ENCODE results near the gene TRPM4. TPM values are rescaled to one million over a fixed set of nuclear protein-coding genes. Genes with fewer than 3 reads are reported as not detected.
A peak's percentile ranks its signal among the peaks of the same experiment; 100 is the strongest.

TRPM4 gene
- total RNA-seq, 1 experiment from 2014 or later = not detected

DNA sequence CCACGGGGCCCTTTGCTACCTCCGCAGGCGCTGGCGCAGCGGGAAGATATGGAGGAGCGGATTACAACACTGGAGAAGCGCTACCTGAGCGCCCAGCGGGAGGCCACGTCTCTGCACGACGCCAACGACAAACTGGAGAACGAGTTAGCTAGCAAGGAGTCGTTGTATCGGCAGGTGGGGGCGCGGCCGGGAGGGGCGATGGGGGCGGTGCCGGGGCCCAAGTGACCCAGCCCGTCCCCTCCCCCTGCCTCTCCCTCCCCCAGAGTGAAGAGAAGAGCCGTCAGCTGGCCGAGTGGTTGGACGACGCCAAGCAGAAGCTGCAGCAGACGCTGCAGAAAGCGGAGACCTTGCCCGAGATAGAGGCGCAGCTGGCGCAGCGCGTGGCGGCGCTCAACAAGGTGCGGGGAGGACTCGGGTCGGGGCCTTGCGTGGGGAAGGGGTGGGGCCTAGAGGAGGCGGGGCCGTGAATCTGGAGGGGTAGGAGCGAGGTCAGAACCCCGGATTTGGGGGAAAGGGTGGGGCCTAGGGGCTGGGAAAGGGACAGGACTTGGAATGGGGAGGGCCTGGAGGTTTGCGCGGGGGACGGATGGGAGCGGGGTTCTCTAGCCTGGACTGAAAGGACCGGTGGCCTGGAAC, 24.5 kb upstream of the TRPM4 start:
- Histone ChIP-seq H3K9ac (ENCODE audit: low read length) (no peak overlapping the region), H3K4me1 (ENCODE audit: low read length) (peaks cover 5% of the 10 kb centered on the region; the same call in 1 of the 2 replicates), H2AFZ (ENCODE audit: low read length) (no peak overlapping the region), H3K36me3 (ENCODE audit: insufficient read depth, low read length) (no peaks in the 10 kb centered on the region), H3K79me2 (ENCODE audit: low read length) (no peaks in the 10 kb centered on the region), H3K4me2 (ENCODE audit: low read depth, low read length, poor library complexity, severe bottlenecking) (no peak overlapping the region), H3K9me2 (replicated peaks; ENCODE audit: insufficient read depth, low read length) (no peaks in the 10 kb centered on the region), H3K9me3 (ENCODE audit: low read length) (no peaks in the 10 kb centered on the region), H4K20me1 (ENCODE audit: insufficient read depth, low read depth, low read length) (no peaks in the 10 kb centered on the region), H3K4me3 (ENCODE audit: low read length) (no peak overlapping the region), H3K27me3 (ENCODE audit: low read length) (no peaks in the 10 kb centered on the region), H3K27ac (ENCODE audit: low read length) (no peak overlapping the region)
- no peak for DNase-seq

DNA sequence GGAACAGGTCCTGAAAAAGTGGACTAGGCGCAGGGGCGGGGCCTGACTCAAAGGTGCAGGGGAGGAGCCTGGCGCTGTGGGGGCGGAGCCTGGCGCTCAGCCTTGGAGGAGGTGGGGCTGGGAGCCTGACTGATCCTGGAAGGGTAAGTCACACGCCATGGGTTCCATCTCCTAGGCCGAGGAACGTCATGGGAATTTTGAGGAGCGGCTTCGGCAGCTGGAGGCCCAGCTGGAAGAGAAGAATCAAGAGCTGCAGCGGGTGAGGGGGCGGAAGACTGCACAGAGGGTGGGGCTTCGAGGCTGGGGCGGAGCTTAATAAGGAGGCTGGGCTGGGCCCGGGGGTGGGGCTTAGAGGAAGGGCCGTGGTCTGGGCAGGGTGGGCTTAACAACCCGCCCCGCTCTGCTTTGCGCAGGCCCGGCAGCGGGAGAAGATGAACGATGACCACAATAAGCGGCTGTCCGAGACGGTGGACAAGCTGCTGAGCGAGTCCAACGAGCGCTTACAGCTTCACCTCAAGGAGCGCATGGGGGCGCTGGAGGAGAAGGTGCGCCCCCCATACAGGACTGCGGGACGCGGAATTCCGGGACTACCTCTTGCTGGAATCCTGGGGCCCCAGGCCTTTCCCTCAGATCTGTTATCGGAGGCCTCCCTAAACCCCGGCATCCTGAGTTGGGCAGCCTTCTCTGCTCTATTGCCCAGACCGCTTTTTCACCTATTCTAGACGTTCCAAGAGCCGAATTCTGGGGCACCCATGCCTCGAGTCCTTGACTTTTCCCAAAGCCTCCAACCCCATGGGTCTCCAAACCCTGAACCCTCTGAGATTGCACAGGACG, 23.8 kb upstream of the TRPM4 start:
- Histone ChIP-seq H3K36me3 (ENCODE audit: insufficient read depth, low read length) (no peaks in the 10 kb centered on the region), H4K20me1 (ENCODE audit: insufficient read depth, low read depth, low read length) (no peaks in the 10 kb centered on the region), H3K4me3 (ENCODE audit: low read length) (no peak overlapping the region), H3K4me1 (ENCODE audit: low read length) (peaks cover under 1% of the 10 kb centered on the region; the same call in 1 of the 2 replicates), H3K4me2 (ENCODE audit: low read depth, low read length, poor library complexity, severe bottlenecking) (no peak overlapping the region), H3K27me3 (ENCODE audit: low read length) (no peaks in the 10 kb centered on the region), H2AFZ (ENCODE audit: low read length) (no peak overlapping the region), H3K9me3 (ENCODE audit: low read length) (no peaks in the 10 kb centered on the region), H3K9me2 (replicated peaks; ENCODE audit: insufficient read depth, low read length) (no peaks in the 10 kb centered on the region), H3K27ac (ENCODE audit: low read length) (no peak overlapping the region), H3K79me2 (ENCODE audit: low read length) (no peaks in the 10 kb centered on the region), H3K9ac (ENCODE audit: low read length) (no peak overlapping the region)
- DNase-seq = no peak

DNA sequence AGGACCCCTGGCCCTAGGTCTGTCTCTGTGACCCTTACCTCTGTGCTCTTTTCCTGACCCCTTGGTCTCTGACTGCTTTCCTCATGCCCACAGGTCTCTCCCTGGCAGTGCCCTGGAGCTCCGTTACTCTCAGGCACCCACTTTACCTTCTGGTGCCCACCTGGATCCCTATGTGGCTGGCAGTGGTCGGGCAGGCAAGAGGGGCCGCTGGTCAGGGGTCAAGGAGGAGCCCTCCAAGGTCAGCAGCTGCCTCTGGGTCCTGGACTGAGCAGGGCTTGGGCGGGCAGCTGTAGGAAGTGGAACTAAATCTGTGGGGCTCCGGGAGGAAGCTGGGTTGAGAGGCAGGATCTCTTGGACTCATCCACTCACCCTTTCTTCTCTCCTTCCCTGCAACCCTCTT, 21.9 kb upstream of the TRPM4 start:
- Histone ChIP-seq H3K9me2 (replicated peaks; ENCODE audit: insufficient read depth, low read length) (no peaks in the 10 kb centered on the region), H3K9me3 (ENCODE audit: low read length) (no peaks in the 10 kb centered on the region), H3K36me3 (ENCODE audit: insufficient read depth, low read length) (no peaks in the 10 kb centered on the region), H3K79me2 (ENCODE audit: low read length) (no peaks in the 10 kb centered on the region), H2AFZ (ENCODE audit: low read length) (no peak overlapping the region), H3K27ac (ENCODE audit: low read length) (no peak overlapping the region), H3K27me3 (ENCODE audit: low read length) (no peaks in the 10 kb centered on the region), H3K9ac (ENCODE audit: low read length) (no peak overlapping the region), H4K20me1 (ENCODE audit: insufficient read depth, low read depth, low read length) (no peaks in the 10 kb centered on the region), H3K4me1 (ENCODE audit: low read length) (no peaks in the 10 kb centered on the region), H3K4me2 (ENCODE audit: low read depth, low read length, poor library complexity, severe bottlenecking) (no peak overlapping the region), H3K4me3 (ENCODE audit: low read length) (no peak overlapping the region)
- no peak for DNase-seq

DNA sequence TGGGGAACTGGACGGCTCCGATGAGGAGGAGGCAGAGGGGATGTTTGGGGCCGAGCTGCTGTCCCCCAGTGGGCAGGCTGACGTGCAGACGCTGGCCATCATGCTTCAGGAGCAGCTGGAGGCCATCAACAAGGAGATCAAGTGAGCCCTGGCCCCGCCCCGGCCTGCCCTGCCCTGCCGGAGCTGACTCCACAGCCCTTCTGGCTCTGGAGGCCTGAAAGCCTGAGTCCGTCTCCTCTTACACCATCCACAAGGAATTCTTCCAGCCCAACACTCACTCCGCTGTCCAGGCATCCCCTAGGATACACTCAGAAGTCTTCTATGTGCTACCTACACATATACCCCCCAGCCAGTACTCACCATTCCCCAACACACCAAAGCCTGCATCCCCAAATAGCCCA, 20.8 kb upstream of the TRPM4 start:
- Histone ChIP-seq H3K27ac (ENCODE audit: low read length) (no peak overlapping the region), H3K4me3 (ENCODE audit: low read length) (no peak overlapping the region), H3K4me2 (ENCODE audit: low read depth, low read length, poor library complexity, severe bottlenecking) (no peak overlapping the region), H3K79me2 (ENCODE audit: low read length) (no peaks in the 10 kb centered on the region), H2AFZ (ENCODE audit: low read length) (no peak overlapping the region), H3K36me3 (ENCODE audit: insufficient read depth, low read length) (no peaks in the 10 kb centered on the region), H3K27me3 (ENCODE audit: low read length) (no peaks in the 10 kb centered on the region), H3K9ac (ENCODE audit: low read length) (no peak overlapping the region), H3K9me3 (ENCODE audit: low read length) (no peaks in the 10 kb centered on the region), H3K4me1 (ENCODE audit: low read length) (no peaks in the 10 kb centered on the region), H3K9me2 (replicated peaks; ENCODE audit: insufficient read depth, low read length) (no peaks in the 10 kb centered on the region), H4K20me1 (ENCODE audit: insufficient read depth, low read depth, low read length) (no peaks in the 10 kb centered on the region)
- DNase-seq = no peak

DNA sequence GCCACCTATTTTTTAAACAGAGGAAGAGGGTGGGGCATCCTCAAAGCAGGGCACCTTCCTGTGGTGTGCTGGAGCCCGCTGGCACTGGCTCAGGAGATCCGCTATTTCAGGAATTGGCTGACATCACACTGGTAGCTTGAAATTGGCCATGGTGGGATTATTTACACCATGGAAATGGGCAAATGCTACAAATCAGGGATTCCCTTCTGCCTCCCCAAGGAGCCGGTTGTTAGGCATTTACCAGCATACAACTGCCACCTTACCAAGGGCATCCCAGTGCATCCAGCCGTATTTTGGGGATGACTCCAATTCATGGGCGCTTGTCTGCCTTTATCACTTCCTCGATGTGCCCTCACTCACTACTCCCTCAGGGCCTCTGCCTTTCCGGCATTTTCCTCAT, 16.6 kb upstream of the TRPM4 start:
- Histone ChIP-seq H4K20me1 (ENCODE audit: insufficient read depth, low read depth, low read length) (no peaks in the 10 kb centered on the region), H3K27ac (ENCODE audit: low read length) (no peak overlapping the region), H3K4me2 (ENCODE audit: low read depth, low read length, poor library complexity, severe bottlenecking) (no peak overlapping the region), H3K36me3 (ENCODE audit: insufficient read depth, low read length) (no peaks in the 10 kb centered on the region), H3K79me2 (ENCODE audit: low read length) (no peaks in the 10 kb centered on the region), H3K9me3 (ENCODE audit: low read length) (no peaks in the 10 kb centered on the region), H3K27me3 (ENCODE audit: low read length) (no peaks in the 10 kb centered on the region), H2AFZ (ENCODE audit: low read length) (no peak overlapping the region), H3K4me1 (ENCODE audit: low read length) (peaks cover 14% of the 10 kb centered on the region), H3K9ac (ENCODE audit: low read length) (no peak overlapping the region), H3K4me3 (ENCODE audit: low read length) (no peak overlapping the region), H3K9me2 (replicated peaks; ENCODE audit: insufficient read depth, low read length) (no peaks in the 10 kb centered on the region)
- DNase-seq = no peak

DNA sequence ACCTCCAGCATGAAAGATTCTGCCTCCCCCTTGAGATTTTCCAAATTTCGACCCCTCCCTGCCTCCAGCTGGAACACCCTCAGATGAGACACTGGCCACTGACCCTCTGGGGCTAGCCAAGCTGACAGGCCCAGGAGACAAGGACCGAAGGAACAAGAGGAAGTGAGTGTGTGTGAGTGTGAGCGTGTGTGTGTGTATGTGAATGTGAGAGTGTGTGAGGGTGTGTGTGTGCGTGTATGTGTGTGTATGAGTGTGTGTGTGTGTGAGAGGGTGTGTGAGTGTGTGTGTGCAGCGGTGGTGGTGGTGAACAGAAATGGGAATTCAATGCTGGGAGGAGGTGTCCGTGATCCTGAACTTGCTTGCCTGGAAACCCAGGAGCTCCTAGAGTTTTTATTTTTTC, 16.2 kb upstream of the TRPM4 start:
- no peaks in the 10 kb centered on the region for H3K27me3 ChIP-seq (ENCODE audit: low read length)
- H3K79me2 ChIP-seq (ENCODE audit: low read length) = no peaks in the 10 kb centered on the region
- no peak overlapping the region for H3K4me2 ChIP-seq (ENCODE audit: low read depth, low read length, poor library complexity, severe bottlenecking)
- H4K20me1 ChIP-seq (ENCODE audit: insufficient read depth, low read depth, low read length) = no peaks in the 10 kb centered on the region
- no peaks in the 10 kb centered on the region for H3K36me3 ChIP-seq (ENCODE audit: insufficient read depth, low read length)
- no peaks in the 10 kb centered on the region for H3K9me3 ChIP-seq (ENCODE audit: low read length)
- no peaks in the 10 kb centered on the region for H3K9me2 ChIP-seq (replicated peaks; ENCODE audit: insufficient read depth, low read length)
- DNase-seq = no peak
- no peak overlapping the region for H3K27ac ChIP-seq (ENCODE audit: low read length)
- peaks cover 18% of the 10 kb centered on the region for H3K4me1 ChIP-seq (ENCODE audit: low read length)
- H3K9ac ChIP-seq (ENCODE audit: low read length) = no peak overlapping the region
- no peak overlapping the region for H2AFZ ChIP-seq (ENCODE audit: low read length)
- H3K4me3 ChIP-seq (ENCODE audit: low read length) = no peak overlapping the region

DNA sequence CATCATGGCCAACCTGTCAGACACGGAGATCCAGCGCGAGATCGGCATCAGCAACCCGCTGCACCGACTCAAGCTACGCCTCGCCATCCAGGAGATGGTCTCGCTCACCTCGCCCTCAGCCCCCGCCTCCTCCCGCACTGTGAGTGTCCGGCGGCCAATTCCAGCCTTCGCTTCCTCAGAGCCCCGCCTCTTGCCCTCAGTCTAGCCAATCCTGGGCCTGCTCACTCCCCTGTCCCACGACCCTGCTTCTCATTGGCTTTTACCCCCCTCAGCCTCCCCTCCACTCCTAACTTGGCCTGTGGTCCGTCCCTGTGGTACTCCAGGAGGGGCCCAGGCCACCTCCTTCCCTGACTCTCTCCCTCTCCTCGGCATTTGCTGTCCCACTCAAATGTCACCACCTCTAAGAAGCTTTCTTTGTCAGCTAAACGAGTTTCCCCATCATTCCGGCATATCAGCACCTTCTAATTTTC, 14.7 kb upstream of the TRPM4 start:
- Histone ChIP-seq H3K4me3 (ENCODE audit: low read length) (peak overlapping the region; percentile 55; the same call in 1 of the 2 replicates), H3K4me2 (ENCODE audit: low read depth, low read length, poor library complexity, severe bottlenecking) (peak overlapping the region; percentile 66), H3K4me1 (ENCODE audit: low read length) (peaks cover 19% of the 10 kb centered on the region), H2AFZ (ENCODE audit: low read length) (peak overlapping the region; percentile 72), H3K27me3 (ENCODE audit: low read length) (no peaks in the 10 kb centered on the region), H3K9me3 (ENCODE audit: low read length) (no peaks in the 10 kb centered on the region), H3K36me3 (ENCODE audit: insufficient read depth, low read length) (no peaks in the 10 kb centered on the region), H3K9me2 (replicated peaks; ENCODE audit: insufficient read depth, low read length) (no peaks in the 10 kb centered on the region), H3K79me2 (ENCODE audit: low read length) (no peaks in the 10 kb centered on the region), H4K20me1 (ENCODE audit: insufficient read depth, low read depth, low read length) (no peaks in the 10 kb centered on the region), H3K27ac (ENCODE audit: low read length) (no peak overlapping the region), H3K9ac (ENCODE audit: low read length) (peak overlapping the region; percentile 61)
- DNase-seq = peak; percentile 96

DNA sequence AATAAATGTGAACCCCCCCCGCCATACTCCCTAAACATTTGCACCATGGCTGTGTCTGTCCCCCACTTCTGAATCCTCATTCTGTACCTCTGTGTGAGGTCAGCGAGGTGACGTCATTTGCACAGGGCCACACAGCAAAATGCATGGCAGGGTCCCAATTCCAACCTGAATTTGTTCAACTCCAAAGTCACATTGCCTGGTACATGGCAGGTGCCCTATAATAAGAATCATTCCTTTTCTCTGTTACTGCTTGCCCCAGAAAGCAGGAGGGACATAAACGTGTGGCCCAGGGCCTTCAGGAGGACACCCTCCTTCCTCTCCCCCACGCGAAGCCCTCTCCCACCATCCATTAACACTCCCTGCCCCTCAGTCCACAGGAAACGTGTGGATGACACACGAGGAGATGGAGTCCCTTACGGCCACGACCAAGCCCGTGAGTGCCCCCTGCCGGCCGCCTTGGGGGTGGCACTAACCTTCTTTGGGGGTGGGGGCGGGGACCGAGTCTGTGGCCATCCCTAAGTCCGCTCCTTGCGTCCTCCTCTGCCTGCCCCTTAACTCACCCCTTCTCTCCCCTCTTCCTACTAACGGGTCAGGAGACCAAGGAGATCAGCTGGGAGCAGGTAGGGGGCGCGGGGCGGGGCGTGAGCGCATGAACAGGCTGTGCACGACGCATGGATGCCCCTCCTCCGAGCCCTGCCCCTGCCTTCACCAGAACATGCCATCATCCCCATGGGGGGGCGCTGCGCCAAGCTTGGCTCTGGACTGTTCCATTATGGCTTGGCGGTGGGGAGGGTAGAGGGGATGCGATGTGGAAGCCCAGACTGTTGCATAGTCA, 11.8 kb upstream of the TRPM4 start:
- H3K27me3 ChIP-seq (ENCODE audit: low read length) = no peaks in the 10 kb centered on the region
- H2AFZ ChIP-seq (ENCODE audit: low read length) = peak overlapping the region; percentile 84; the same call in 1 of the 2 replicates
- no peak overlapping the region for H3K27ac ChIP-seq (ENCODE audit: low read length)
- no peaks in the 10 kb centered on the region for H4K20me1 ChIP-seq (ENCODE audit: insufficient read depth, low read depth, low read length)
- H3K9me3 ChIP-seq (ENCODE audit: low read length) = no peaks in the 10 kb centered on the region
- peak overlapping the region; percentile 62; the same call in 1 of the 2 replicates for H3K4me3 ChIP-seq (ENCODE audit: low read length)
- peaks cover 30% of the 10 kb centered on the region for H3K4me1 ChIP-seq (ENCODE audit: low read length)
- peak; percentile 97 for DNase-seq
- peak overlapping the region; percentile 50 for H3K9ac ChIP-seq (ENCODE audit: low read length)
- no peaks in the 10 kb centered on the region for H3K9me2 ChIP-seq (replicated peaks; ENCODE audit: insufficient read depth, low read length)
- H3K36me3 ChIP-seq (ENCODE audit: insufficient read depth, low read length) = no peaks in the 10 kb centered on the region
- peak overlapping the region; percentile 61 for H3K4me2 ChIP-seq (ENCODE audit: low read depth, low read length, poor library complexity, severe bottlenecking)
- no peaks in the 10 kb centered on the region for H3K79me2 ChIP-seq (ENCODE audit: low read length)
